OCI-LY3 (cell line): ENCODE results near the gene CIB1.

ENCODE experiments used
- CTCF ChIP-seq: fragments of 200-600, 300-600 bp; sonication (generic); IDR thresholded peaks from 2 replicates; pipeline ENCODE4 v1.5.1; 2014; ENCODE audit warnings: antibody characterized with exemption, low read length, low read depth
- EZH2phosphoT487 ChIP-seq: fragments of 200-600 bp; shearing (Covaris generic); IDR thresholded peaks from 2 replicates; pipeline ENCODE4 v1.6.1; 2018; ENCODE audit warnings: antibody characterized with exemption, mixed run types, low read depth

GRCh38 chr15:90201130-90201943, 32.4 kb downstream of the CIB1 start, which contains the start of gene SEMA4B:
- TF ChIP-seq CTCF: no peak
- no peak for TF ChIP-seq EZH2phosphoT487
